Measurements from ENCODE around the gene FBL.
A peak's percentile ranks its signal among the peaks of the same experiment; 100 is the strongest.

The FBL gene

GRCh38 chr19:39841041-39841440 is 5.1 kb downstream of the FBL start:
- DNase-seq: no peak

- no peak for DNase-seq
Observed at GRCh38 chr19:39840492-39840891, 5.7 kb downstream of the FBL start.

GRCh38 chr19:39839678-39840327 is 6.4 kb downstream of the FBL start:
- DNase-seq: no peak

GRCh38 chr19:39838569-39838968 is 7.6 kb downstream of the FBL start:
- no peak for DNase-seq

GRCh38 chr19:39837978-39838377 is 8.2 kb downstream of the FBL start:
- no peak for DNase-seq

- no peak for DNase-seq
Observed at GRCh38 chr19:39834287-39834841, 11.8 kb downstream of the FBL start.

- DNase-seq: peak; percentile 97
Observed at GRCh38 chr19:39833464-39834286, 12.5 kb downstream of the FBL start, which contains the start of gene DYRK1B. Gene DYRK1B, minus strand, starts transcription at chr19:39834162. Its CDS starts 2,295 bp downstream, at chr19:39831867.

- no peak for DNase-seq
Observed at GRCh38 chr19:39833160-39833463, 13.1 kb downstream of the FBL start.

- DNase-seq: no peak
Observed at GRCh38 chr19:39832341-39833083, 13.7 kb downstream of the FBL start.

GRCh38 chr19:39831679-39832078 is 14.5 kb downstream of the FBL start:
- no peak for DNase-seq

- no peak for DNase-seq
Observed at GRCh38 chr19:39830847-39831246, 15.3 kb downstream of the FBL start.

- no peak for DNase-seq
Observed at GRCh38 chr19:39830406-39830805, 15.8 kb downstream of the FBL start.

GRCh38 chr19:39829702-39830275 is 16.4 kb downstream of the FBL start:
- DNase-seq: no peak

GRCh38 chr19:39828654-39829032 is 17.5 kb downstream of the FBL start:
- no peak for DNase-seq

- no peak for DNase-seq
Observed at GRCh38 chr19:39828015-39828653, 18.0 kb downstream of the FBL start.

GRCh38 chr19:39827216-39827615 is 19.0 kb downstream of the FBL start:
- no peak for DNase-seq

GRCh38 chr19:39826311-39826945 is 19.8 kb downstream of the FBL start:
- no peak for DNase-seq

- no peak for DNase-seq
Observed at GRCh38 chr19:39825531-39826076, 20.6 kb downstream of the FBL start.

GRCh38 chr19:39825093-39825463 is 21.1 kb downstream of the FBL start:
- DNase-seq: no peak

- DNase-seq: peak; percentile 89
Observed at GRCh38 chr19:39824143-39825092, 21.8 kb downstream of the FBL start.

- DNase-seq: no peak
Observed at GRCh38 chr19:39823686-39824085, 22.5 kb downstream of the FBL start.

Data from stimulated activated CD8-positive, alpha-beta memory T cell treated with anti-CD3 and anti-CD28 coated beads, Interleukin-4, amount 100 ng/mL, for 48 hours (primary cell).